ENCODE measurements around the gene ASH1L. TPM values are rescaled to one million over a fixed set of nuclear protein-coding genes. Genes with fewer than 3 reads are reported as not detected.

Gene ASH1L
- total and polyA plus RNA-seq, 9 of the 15 experiments (the other 6 are each of a cell fraction or from before 2014, with no cell fraction given) = 2.0 to 23.3 (median 14.6) TPM

DNA sequence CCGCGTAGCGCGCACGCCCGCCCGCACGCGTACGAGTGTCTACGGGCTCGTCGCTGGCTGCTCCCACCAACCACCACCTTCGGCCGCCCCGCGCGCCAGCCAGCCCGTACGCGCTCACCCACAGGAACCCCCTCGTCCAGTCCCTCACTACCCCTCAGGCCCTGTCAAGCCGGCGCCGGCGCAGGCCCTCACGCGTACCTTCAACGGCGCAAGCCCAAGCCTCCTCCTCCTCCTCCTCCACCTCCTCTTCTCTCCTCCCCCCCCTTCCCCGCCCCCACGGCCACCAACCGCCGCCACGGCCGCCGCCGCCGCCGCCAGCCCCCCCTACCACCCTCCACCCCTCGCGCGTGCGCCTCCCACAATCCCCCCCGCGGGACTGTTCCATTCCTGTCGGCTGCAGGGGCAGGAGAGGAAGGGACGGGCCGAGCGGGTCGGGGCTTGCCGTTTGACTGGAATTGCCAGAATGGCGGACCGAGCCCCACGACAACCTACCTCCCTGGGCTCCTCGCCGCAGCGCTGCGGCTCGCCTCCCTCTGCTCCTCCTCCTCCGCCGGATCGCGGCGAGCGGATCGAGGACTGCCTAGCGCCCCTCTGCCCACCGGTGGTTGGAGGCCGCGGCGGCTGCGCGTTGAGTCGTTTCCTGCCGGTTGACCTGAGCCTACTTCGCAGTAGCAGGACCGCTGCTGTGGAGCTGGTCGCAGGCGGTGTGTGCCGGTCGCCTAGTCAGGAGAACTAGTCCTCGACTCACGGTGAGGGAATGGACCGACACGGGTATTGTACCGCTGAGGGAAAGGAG, at the start of gene ASH1L (continued):
- TF ChIP-seq, protein P1, sequence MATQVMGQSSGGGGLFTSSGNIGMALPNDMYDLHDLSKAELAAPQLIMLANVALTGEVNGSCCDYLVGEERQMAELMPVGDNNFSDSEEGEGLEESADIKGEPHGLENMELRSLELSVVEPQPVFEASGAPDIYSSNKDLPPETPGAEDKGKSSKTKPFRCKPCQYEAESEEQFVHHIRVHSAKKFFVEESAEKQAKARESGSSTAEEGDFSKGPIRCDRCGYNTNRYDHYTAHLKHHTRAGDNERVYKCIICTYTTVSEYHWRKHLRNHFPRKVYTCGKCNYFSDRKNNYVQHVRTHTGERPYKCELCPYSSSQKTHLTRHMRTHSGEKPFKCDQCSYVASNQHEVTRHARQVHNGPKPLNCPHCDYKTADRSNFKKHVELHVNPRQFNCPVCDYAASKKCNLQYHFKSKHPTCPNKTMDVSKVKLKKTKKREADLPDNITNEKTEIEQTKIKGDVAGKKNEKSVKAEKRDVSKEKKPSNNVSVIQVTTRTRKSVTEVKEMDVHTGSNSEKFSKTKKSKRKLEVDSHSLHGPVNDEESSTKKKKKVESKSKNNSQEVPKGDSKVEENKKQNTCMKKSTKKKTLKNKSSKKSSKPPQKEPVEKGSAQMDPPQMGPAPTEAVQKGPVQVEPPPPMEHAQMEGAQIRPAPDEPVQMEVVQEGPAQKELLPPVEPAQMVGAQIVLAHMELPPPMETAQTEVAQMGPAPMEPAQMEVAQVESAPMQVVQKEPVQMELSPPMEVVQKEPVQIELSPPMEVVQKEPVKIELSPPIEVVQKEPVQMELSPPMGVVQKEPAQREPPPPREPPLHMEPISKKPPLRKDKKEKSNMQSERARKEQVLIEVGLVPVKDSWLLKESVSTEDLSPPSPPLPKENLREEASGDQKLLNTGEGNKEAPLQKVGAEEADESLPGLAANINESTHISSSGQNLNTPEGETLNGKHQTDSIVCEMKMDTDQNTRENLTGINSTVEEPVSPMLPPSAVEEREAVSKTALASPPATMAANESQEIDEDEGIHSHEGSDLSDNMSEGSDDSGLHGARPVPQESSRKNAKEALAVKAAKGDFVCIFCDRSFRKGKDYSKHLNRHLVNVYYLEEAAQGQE (IDR thresholded peaks at IDR 0.05; ENCODE audit: borderline replicate concordance) = peak; percentile 95
- TF ChIP-seq, protein P1 (CRISPR knock-in tag; IDR thresholded peaks at IDR 0.05; ENCODE audit: low read depth) = peak; percentile 69
- TF ChIP-seq ZNF830 (CRISPR knock-in tag; IDR thresholded peaks at IDR 0.05) (0 out of 2 replicates have a peak, but pooled peaks have one; percentile 53), ESRRB (CRISPR knock-in tag; IDR thresholded peaks at IDR 0.05; ENCODE audit: borderline replicate concordance) (no peak), NR2F6 (CRISPR knock-in tag; IDR thresholded peaks at IDR 0.05) (no peak), ZNF134 (CRISPR knock-in tag; conservative IDR thresholded peaks at IDR 0.05) (no peak), ZNF311 (CRISPR knock-in tag; IDR thresholded peaks at IDR 0.05) (no peak), ZNF785 (CRISPR knock-in tag; IDR thresholded peaks at IDR 0.05) (no peak), CBX8 (IDR thresholded peaks at IDR 0.05; ENCODE audit: borderline replicate concordance, extremely low read depth, low read depth, low read length, poor library complexity, severe bottlenecking) (no peak), ZBTB8A (IDR thresholded peaks at IDR 0.05; ENCODE audit: partially characterized antibody) (no peak), CBX3 (IDR thresholded peaks at IDR 0.05; ENCODE audit: borderline replicate concordance in 1 of 2, low read length in 2 of 2) (no peak), CTBP1 (IDR thresholded peaks at IDR 0.05; ENCODE audit: borderline replicate concordance) (peak; percentile 69; the same call in 1 of the 2 replicates)
- TF ChIP-seq, protein P2, sequence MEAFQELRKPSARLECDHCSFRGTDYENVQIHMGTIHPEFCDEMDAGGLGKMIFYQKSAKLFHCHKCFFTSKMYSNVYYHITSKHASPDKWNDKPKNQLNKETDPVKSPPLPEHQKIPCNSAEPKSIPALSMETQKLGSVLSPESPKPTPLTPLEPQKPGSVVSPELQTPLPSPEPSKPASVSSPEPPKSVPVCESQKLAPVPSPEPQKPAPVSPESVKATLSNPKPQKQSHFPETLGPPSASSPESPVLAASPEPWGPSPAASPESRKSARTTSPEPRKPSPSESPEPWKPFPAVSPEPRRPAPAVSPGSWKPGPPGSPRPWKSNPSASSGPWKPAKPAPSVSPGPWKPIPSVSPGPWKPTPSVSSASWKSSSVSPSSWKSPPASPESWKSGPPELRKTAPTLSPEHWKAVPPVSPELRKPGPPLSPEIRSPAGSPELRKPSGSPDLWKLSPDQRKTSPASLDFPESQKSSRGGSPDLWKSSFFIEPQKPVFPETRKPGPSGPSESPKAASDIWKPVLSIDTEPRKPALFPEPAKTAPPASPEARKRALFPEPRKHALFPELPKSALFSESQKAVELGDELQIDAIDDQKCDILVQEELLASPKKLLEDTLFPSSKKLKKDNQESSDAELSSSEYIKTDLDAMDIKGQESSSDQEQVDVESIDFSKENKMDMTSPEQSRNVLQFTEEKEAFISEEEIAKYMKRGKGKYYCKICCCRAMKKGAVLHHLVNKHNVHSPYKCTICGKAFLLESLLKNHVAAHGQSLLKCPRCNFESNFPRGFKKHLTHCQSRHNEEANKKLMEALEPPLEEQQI (IDR thresholded peaks at IDR 0.05) = no peak
